Neural cell (in vitro differentiated cells): Measurements from ENCODE around the gene PROSER2. TPM values are rescaled to one million over a fixed set of nuclear protein-coding genes. Genes with fewer than 3 reads are reported as not detected.

Experiments used
- H2AFZ ChIP-seq: fragments of 200-600, 300-800 bp; sonication (generic), shearing (Covaris generic); 2 replicates; pipeline ENCODE4 v1.6.0; 2014; ENCODE audit warnings: low read depth, mild to moderate bottlenecking, antibody characterized with exemption, low read length, moderate library complexity
- H3F3A ChIP-seq: fragments of 200-600 bp; shearing (Covaris generic); 2 replicates; pipeline ENCODE4 v1.6.1; 2016; ENCODE audit warnings: mild to moderate bottlenecking, moderate library complexity, mixed read lengths, antibody characterized with exemption, low read length; ENCODE audit not compliant: insufficient read depth, poor library complexity, severe bottlenecking
- H3K27ac ChIP-seq: fragments of 200-600, 300-800 bp; sonication (generic), shearing (Covaris generic); 2 replicates; pipeline ENCODE4 v1.5.1; 2014; ENCODE audit warnings: mild to moderate bottlenecking, low read length, moderate library complexity
- H3K27me3 ChIP-seq: fragments of 300-800, 200-600 bp; sonication (generic), shearing (Covaris generic); 2 replicates; pipeline ENCODE4 v1.6.0; 2014; ENCODE audit warnings: mild to moderate bottlenecking, low read depth, low read length, moderate library complexity; ENCODE audit not compliant: insufficient read depth
- H3K36me3 ChIP-seq: fragments of 300-800, 200-600 bp; sonication (generic), shearing (Covaris generic); 2 replicates; pipeline ENCODE4 v1.5.1; 2014; ENCODE audit warnings: mild to moderate bottlenecking, antibody characterized with exemption, low read length, moderate library complexity; ENCODE audit not compliant: insufficient read depth
- H3K4me2 ChIP-seq: fragments of 300-800, 200-600 bp; sonication (generic), shearing (Covaris generic); 2 replicates; pipeline ENCODE4 v1.6.0; 2014; ENCODE audit warnings: mild to moderate bottlenecking, low read length
- H3K4me3 ChIP-seq: fragments of 300-800, 200-600 bp; sonication (generic), shearing (Covaris generic); 2 replicates; pipeline ENCODE4 v1.5.1; 2014; ENCODE audit warnings: mild to moderate bottlenecking, low read length, moderate library complexity
- H3K79me2 ChIP-seq: fragments of 200-600 bp; shearing (Covaris generic); replicated peaks from 2 replicates; pipeline ENCODE4 v1.6.0; 2014; ENCODE audit warnings: mild to moderate bottlenecking, low read length, moderate library complexity; ENCODE audit not compliant: insufficient read depth
- H3K9ac ChIP-seq: fragments of 300-800, 200-600 bp; sonication (generic), shearing (Covaris generic); 2 replicates; pipeline ENCODE4 v1.6.1; 2016; ENCODE audit warnings: mild to moderate bottlenecking, low read length, mixed read lengths
- H3K9me2 ChIP-seq: fragments of 200-600 bp; shearing (Covaris generic); 2 replicates; pipeline ENCODE4 v1.6.1; 2016; ENCODE audit warnings: mild to moderate bottlenecking, low read length, mixed read lengths; ENCODE audit not compliant: insufficient read depth
- H3K9me3 ChIP-seq: fragments of 200-600, 300-800 bp; sonication (generic), shearing (Covaris generic); 2 replicates; pipeline ENCODE4 v1.6.1; 2016; ENCODE audit warnings: mild to moderate bottlenecking, mixed run types, low read length, moderate library complexity, mixed read lengths
- H4K20me1 ChIP-seq: fragments of 200-600 bp; shearing (Covaris generic); 2 replicates; pipeline ENCODE4 v1.6.1; 2016; ENCODE audit warnings: mild to moderate bottlenecking, mixed run types; ENCODE audit not compliant: insufficient read depth
- CTCF ChIP-seq: fragments of 450-650 bp; IDR thresholded peaks from 2 replicates; pipeline ENCODE4 v1.5.1; 2014; ENCODE audit warnings: antibody characterized with exemption, mild to moderate bottlenecking, moderate library complexity; ENCODE audit not compliant: poor library complexity, severe bottlenecking
- EP300 ChIP-seq: fragments of 450-650 bp; conservative IDR thresholded peaks from 2 replicates; pipeline ENCODE4 v1.6.1; 2014; ENCODE audit warnings: antibody characterized with exemption, mild to moderate bottlenecking, moderate library complexity; ENCODE audit not compliant: poor library complexity, severe bottlenecking
- EZH2 ChIP-seq: fragments of 200-600, 300-800 bp; shearing (Covaris generic), sonication (generic); IDR thresholded peaks from 2 replicates; pipeline ENCODE4 v1.6.1; 2014; ENCODE audit warnings: antibody characterized with exemption, low read length, borderline replicate concordance, mild to moderate bottlenecking; ENCODE audit not compliant: insufficient read depth, poor library complexity, severe bottlenecking
- MXI1 ChIP-seq: fragments of 450-650 bp; conservative IDR thresholded peaks from 2 replicates; pipeline ENCODE4 v1.6.1; 2014; ENCODE audit warnings: antibody characterized with exemption, mild to moderate bottlenecking; ENCODE audit not compliant: poor library complexity, severe bottlenecking
- POLR2AphosphoS5 ChIP-seq: IDR thresholded peaks from 2 replicates; pipeline ENCODE4 v1.6.1; 2012
- RAD21 ChIP-seq: fragments of 450-650 bp; conservative IDR thresholded peaks from 2 replicates; pipeline ENCODE4 v1.6.1; 2014; ENCODE audit warnings: antibody characterized with exemption, mild to moderate bottlenecking, moderate library complexity
- REST ChIP-seq: IDR thresholded peaks from 2 replicates; pipeline ENCODE4 v1.6.1; 2012; ENCODE audit warnings: borderline replicate concordance
- SMC3 ChIP-seq: fragments of 450-650 bp; conservative IDR thresholded peaks from 2 replicates; pipeline ENCODE4 v1.6.1; 2014; ENCODE audit warnings: antibody characterized with exemption, mild to moderate bottlenecking, moderate library complexity; ENCODE audit not compliant: poor library complexity
- TAF1 ChIP-seq: IDR thresholded peaks from 2 replicates; pipeline ENCODE4 v1.6.1; 2012; ENCODE audit warnings: low read depth
- polyA plus RNA-seq: library from polyadenylated mRNA; depleted of rRNA; stranded (reverse); fragments of >200 nt; gene quantifications from 2 replicates; pipeline ENCODE4 v1.2.3, GENCODE V29; 2014

The PROSER2 gene
- polyA plus RNA-seq, 1 donor from 2014 or later: 1.1 TPM

- Histone ChIP-seq H4K20me1 (no peaks in the 10 kb centered on the region), H3K9me2 (no peaks in the 10 kb centered on the region), H3K27ac (no peak overlapping the region), H3F3A (no peaks in the 10 kb centered on the region), H3K36me3 (no peaks in the 10 kb centered on the region), H3K79me2 (no peaks in the 10 kb centered on the region), H3K27me3 (no peaks in the 10 kb centered on the region), H3K4me2 (no peak overlapping the region), H3K4me3 (no peak overlapping the region), H3K9me3 (no peaks in the 10 kb centered on the region), H2AFZ (no peak overlapping the region), H3K9ac (no peak overlapping the region)
- TF ChIP-seq REST (no peak), POLR2AphosphoS5 (no peak), EZH2 (no peak), EP300 (no peak), RAD21 (no peak), TAF1 (no peak), MXI1 (no peak), CTCF (no peak), SMC3 (no peak)
These were observed 42.0 kb upstream of the PROSER2 start for GRCh38 chr10:11781114-11781513.

- no peaks in the 10 kb centered on the region for H3K79me2 ChIP-seq
- no peaks in the 10 kb centered on the region for H3K9me2 ChIP-seq
- H3K9ac ChIP-seq: no peak overlapping the region
- H3K9me3 ChIP-seq: no peaks in the 10 kb centered on the region
- H3K4me3 ChIP-seq: no peak overlapping the region
- no peak overlapping the region for H3K27ac ChIP-seq
- H3F3A ChIP-seq: no peaks in the 10 kb centered on the region
- H3K4me2 ChIP-seq: no peak overlapping the region
- no peaks in the 10 kb centered on the region for H3K27me3 ChIP-seq
- no peaks in the 10 kb centered on the region for H3K36me3 ChIP-seq
- TF ChIP-seq POLR2AphosphoS5 (no peak), EP300 (no peak), SMC3 (peak; percentile 87), EZH2 (no peak), TAF1 (no peak), REST (no peak), CTCF (peak; percentile 82), RAD21 (peak; percentile 76), MXI1 (no peak)
- no peaks in the 10 kb centered on the region for H4K20me1 ChIP-seq
- H2AFZ ChIP-seq: no peak overlapping the region
These were observed 40.2 kb upstream of the PROSER2 start for GRCh38 chr10:11782793-11783557.
